NCI-H2196 (cell line): ENCODE measurements around the gene OR5B3.
"Not testable (repeated sequence)": the region's sequence is repeated elsewhere in the genome, so short reads cannot be mapped to it uniquely, and the experiment has no call there.

Experiments used
- DNase-seq: peaks from one replicate; lab custom pipeline; 2025; ENCODE audit not compliant: unreplicated experiment; lab: John Stamatoyannopoulos, UW

The OR5B3 gene

DNA sequence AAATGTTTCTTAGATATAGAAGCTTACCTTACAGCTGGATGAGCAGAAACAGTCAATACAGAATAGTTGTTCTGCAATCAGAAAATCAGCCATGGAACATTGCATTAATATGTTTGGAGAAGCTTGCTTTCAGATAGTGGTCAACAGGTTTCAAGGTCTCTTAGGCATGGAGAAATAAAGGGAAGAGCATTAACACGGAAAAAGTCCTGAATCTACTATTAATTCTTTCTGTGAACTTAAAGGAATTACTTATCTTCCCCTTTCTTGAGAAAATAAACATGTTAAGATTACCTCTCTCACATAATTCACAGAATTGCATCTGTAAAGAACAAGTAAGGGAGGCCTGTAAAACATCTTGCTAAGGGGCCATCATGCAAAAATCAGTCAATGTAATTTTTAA, at the start of gene OR5B3:
OR5B3 (minus strand) TSS at position 101 of the 400 bp plus-strand sequence. CDS start 3,465 bp downstream, outside the sequence.
- no peak for DNase-seq

DNA sequence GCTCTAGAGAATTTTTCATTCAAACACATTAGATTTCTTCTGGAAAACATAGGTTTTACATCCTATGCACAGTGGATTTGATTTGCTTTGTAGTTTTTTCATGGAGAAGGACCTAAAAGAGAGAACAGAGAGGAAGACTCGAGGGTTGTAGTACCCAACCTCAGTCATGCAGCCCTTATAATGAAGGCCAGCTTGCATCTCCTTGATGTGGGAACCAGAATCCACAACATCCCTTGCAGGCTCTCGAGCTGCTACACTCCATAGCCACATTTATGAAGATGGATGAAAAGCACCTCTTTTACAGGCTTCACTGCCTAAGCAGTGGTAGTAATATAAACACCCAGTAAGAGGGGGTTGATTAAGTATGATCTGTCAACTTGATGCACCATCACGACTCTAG, 44.9 kb upstream of the OR5B3 start:
- DNase-seq: no peak

DNA sequence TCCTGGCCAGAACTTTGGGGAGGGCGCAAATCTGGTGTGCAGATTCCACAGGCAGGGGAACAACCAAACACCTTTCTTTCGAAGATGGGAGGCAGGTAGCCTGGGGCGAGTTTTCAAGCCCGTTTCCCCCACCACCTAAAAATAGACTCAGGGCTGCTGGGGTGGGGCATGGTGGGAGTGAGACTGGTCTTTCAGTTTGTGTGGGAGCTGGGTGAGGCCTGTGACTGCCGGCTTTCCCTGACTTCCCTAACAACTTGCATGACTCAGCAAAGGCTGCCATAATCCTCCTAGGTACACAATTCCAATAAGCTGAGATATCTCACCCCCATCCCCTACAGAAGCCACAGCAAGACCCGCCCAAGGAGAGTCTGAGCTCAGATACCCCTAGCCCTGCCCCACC, 39.6 kb upstream of the OR5B3 start:
- no peak for DNase-seq

DNA sequence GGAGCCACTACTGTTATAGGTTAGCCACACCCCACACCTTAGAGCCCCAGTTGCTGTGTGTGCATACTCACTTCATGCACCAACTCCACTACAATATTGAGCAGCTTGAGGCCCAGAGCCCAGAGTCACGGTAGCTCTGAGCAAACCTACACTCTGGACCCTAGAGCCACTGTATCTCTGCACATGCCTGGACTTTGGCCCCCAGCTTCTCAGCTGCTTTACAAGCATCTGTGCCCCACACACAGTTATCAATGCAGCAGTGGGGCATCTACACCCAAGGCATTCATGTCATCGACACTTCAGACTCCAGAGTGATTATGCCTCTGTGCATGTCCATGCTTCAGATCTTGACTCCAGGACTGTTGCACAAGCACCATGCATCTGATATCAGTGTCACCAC, 37.6 kb upstream of the OR5B3 start:
- DNase-seq: no peak

DNA sequence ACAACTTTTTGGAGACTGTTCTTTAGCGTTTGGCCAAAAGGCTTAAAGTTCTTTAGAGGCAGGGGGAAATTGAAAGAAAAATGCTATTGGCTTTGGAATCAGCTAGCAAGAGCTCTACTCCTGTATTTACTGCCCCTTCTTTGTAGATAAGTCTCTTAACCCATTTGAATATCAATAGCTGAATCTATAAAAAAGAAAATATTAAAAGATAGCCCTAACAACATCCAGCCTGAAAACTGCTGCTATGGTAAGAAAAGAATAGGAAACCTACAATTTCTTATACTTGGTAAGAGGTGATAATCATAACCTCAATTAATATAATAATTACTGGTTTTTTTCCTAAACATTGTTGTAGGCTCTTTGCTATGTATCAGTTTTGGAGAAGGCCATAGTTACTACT, 35.5 kb upstream of the OR5B3 start, which contains the start of gene OR5B12:
OR5B12 (minus strand) TSS at position 101 of the 400 bp plus-strand sequence. CDS start 2,085 bp downstream, outside the sequence.
- DNase-seq: no peak

DNA sequence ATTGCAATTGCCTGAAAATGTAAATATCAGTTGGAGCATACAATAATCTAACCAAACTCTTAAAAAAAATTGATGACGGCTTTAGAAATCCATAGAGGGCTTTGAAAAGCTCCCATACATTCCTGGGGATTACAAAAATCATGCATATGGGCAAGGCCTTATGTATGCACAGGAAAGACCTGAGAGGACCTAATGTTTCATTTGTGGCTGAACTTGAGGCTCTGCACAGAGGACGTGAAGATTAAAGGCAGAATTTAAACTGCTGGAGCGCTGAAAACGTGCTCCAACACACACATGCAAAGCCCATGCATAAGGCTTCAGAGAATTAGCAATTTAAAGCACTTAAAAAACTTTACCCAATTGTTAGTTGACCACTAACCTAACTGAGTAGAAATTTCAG, 31.8 kb upstream of the OR5B3 start:
- DNase-seq: no peak

DNA sequence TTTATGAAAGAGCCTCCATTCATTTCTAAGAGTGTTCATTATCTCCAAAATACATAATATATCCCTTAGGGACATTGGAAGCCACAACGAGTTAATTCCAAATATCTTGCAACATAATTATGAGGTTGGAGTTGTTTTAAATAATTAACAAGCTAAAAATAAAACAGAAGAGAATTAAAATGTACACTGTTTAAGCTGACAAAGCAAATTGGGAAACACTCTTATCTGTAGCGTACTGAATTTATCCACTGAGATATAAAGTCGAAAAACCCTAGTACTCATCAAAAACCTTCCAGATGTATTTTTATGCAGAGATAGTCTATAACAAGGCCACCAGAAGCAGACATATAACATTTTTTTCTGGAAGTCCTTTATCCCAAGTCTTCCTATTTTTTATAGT, 27.5 kb upstream of the OR5B3 start:
- DNase-seq: no peak

DNA sequence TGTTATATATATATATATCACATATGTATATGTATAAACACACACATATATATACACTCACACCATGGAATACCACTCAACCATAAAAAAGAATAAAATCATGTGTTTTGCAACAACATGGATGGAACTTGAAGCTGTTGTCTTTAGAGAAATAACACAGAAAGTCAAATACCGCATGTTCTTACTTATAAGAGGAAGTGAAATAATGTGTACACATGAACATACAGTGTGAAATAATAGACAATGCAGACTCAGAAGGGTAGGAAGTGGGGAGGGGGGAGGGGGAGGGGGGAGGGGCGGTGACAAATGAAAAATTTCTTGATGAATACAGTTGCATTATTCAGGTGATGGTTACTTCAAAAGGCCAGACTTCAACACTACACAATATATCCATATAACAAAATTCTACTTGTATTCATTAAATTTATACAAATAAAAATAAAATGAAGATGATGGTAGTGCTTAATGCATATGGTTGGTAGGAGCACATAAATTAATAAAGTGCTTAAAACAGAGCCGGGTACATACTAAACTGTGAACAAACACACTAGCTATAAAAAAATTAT, 27.0 kb upstream of the OR5B3 start:
- no peak for DNase-seq

DNA sequence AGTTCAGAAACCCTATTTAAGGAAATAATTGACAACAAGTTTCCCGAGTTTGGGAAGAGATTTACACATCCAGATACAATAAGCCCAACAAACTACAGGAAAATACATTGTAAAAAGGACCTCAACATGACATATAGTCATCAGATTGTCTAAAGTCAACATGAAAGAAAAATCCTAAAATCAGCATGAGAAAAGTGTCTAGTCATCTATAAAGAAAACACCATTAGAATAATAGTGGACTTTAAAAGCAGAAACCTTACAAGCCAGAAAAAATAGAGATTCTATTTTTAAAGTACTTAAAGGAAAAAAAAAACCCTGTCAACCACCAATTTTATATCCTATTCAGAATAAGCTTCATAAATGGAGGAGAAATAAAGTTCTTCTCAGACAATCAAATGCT, 22.6 kb upstream of the OR5B3 start:
- no peak for DNase-seq

DNA sequence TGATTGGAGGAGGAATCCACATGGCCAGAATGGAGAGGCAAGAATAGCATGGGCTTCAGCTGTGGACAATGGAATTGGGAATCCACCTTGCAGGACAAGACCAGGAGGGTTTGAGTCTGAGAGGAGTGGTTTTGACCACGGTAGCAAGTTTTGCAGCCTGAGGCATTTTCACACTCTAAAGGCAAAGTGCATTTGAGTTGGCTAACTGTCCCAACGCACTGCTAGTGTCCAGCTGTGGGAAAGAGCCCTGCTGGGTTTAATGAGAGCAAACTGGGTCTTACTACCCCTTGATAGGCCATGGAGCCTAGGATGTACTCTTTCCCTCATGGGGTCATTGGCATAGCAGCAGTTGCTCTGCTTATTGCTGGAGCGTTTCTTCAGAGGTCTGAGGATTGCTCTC, 21.3 kb upstream of the OR5B3 start, which contains the start of gene OR5B2:
OR5B2 (minus strand) TSS at position 101 of the 400 bp plus-strand sequence. CDS start 4,860 bp downstream, outside the sequence.
- DNase-seq: no peak

DNA sequence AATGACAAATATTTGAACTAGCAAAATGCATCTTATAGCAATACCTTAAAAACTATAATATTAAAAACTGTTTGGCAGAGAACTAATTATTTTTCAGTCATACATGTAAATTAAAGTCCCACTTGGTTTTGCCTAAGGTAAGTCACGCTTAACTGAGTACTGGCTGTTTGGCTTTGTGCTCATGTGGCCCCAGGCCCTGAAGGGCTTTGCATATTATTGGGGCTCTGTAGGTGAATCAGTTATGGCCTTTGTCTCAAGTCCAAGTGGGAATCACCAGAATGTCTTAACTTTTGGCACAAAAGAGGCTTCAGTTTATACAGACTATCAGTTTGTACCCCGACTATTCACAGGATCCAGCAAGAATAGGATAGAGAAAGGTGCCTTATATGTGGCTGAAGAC, 7.1 kb downstream of the OR5B3 start:
- not testable (repeated sequence) for DNase-seq

DNA sequence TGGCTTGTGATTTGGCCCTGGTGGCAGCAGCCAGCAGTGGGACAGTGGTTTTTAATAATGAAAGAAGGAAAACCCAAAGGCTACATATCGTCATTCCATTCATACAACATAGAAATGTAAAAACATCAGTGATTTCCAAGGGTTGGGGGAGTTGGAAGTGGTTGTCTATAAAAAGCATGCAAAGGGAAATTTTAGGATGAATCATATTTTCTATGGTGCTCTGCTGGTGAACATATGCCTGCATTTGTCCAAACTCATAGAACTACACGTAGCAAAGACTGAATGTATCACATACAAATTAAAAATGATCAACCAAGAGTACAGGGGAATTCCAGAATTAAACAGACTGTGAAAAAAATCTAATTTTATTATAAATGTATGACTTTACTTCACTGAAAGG, 11.1 kb downstream of the OR5B3 start:
- no peak for DNase-seq

DNA sequence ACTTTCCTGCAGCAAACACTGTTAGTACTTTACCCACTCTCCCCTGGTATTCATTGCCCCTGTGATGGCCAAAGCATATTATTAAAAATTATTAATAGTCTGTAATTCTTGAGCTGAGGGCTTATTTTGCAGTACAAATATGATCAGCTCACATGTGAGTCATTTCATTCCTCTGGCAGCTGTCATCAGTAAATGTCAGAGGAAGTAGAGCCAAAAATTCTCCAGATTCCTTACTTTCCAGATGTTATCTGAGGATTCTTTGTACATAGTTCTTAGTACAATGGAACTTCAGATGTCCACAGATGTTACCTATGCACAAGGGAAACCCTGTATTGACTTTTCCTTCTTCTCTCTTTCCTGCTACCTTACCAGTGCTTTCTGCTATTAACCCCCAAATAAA, 12.5 kb downstream of the OR5B3 start:
- DNase-seq: no peak

DNA sequence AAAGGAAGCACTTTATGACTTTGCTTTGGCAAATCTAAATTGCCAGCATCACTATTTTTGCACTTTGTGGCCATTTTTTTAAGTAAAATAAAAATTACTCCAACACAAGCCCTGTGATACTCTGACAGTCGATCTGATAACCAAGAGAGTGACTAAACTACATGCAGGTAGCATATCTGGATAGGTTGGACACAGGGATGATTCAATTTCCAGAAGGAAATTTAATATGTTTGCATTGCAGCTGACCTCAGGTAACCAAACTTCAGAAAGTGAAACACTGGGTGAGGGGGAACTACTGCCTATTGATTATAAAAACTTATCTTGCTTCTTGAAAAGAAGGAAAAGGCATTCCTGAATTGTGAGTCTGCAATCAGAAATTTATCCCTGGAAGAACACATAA, 13.9 kb downstream of the OR5B3 start:
- DNase-seq: no peak

DNA sequence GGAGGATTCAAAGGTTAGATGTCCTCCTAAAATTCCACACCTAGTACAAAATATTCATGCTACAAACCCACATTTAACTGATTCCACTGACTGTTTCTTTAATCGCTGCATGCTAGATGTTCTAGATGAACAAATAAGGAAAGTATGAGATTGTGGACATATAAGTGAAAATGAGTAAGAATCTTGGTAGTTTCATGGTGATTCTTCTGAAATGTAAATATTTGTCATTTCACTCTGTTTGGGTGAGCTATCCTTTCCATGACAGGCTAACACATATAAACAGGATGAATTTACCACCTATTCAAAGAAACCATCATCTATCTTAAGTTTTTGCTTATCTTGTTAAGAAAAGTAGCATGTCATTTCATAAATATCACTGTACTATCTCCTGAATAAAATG, 14.8 kb downstream of the OR5B3 start:
- no peak for DNase-seq

DNA sequence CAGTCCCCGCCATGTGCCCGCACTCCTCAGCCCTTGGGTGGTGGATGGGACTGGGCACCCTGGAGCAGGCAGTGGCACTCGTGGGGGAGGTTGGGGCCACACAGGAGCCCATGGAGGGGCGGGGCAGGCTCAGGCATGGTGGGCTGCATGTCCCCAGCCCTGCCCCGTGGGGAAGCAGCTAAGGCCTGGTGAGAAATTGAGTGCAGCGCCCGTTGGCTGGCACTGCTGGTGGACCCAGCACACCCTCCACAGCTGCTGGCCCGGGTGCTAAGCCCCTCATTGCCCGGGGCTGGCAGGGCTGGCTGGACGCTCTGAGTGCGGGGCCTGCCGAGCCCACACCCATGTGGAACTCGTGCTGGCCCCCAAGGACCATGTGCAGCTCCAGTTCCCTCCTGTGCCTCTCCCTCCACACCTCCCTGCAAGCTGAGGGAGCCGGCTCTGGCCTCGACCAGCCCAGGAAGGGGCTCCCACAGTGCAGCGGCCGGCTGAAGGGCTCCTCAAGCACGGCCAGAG, 16.1 kb downstream of the OR5B3 start:
- DNase-seq: no peak

DNA sequence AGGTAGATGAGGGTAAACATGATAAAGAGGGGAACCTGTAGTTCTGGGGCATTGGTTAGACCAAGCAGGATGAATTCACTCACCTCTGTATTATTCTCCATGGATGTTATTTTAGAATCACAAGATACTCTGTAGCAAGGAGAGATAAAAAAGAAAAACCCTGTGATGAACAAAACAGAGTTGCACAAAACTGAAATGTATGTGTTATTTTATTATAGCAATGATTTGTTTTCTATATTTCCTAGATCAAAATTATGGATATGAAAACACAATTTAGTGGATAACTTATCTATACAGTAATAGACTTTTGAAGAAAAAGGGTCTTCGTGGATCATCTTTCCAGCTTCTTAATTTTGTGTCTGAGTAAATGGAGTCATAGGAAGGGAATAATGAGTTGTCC, 47.7 kb downstream of the OR5B3 start, which contains the start of gene OR5B17:
OR5B17 (minus strand) TSS at position 101 of the 400 bp plus-strand sequence; CDS start at position 101, 0 bp downstream.
- DNase-seq: no peak

DNA sequence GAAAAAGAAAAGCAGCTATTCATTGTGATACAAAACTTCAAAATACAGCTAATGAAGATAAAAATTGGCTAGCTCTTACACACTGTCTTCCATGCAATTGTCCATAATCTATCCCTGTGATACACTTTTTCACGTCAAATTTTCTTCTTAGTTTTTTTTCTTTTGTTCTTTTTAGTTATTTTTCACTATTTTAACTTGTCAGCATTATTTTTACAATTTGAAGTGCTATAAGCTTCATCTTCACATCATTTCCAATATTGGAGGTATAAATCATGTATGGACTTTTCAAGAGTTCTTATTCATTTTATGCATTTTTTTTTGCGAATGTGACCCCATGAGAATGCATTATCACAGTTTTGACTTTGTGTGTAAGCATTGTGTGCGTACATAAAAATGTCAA, 51.9 kb downstream of the OR5B3 start:
- no peak for DNase-seq
